Mesodermal cell (in vitro differentiated cells): ENCODE measurements around the gene TMEM163.

Experiments used
- H3K27ac ChIP-seq: 2 replicates; pipeline ENCODE4 v1.7.0; 2013; ENCODE audit warnings: mild to moderate bottlenecking, low read depth, low read length, moderate library complexity; ENCODE audit not compliant: severe bottlenecking
- H3K36me3 ChIP-seq: 2 replicates; pipeline ENCODE4 v1.7.1; 2013; ENCODE audit warnings: mild to moderate bottlenecking, low read length, moderate library complexity; ENCODE audit not compliant: control insufficient read depth, insufficient read depth
- H3K4me1 ChIP-seq: one replicate; pipeline ENCODE4 v1.7.1; 2013; ENCODE audit warnings: mild to moderate bottlenecking, low read length; ENCODE audit not compliant: insufficient read depth, control insufficient read depth, poor library complexity, severe bottlenecking
- H3K4me3 ChIP-seq: 2 replicates; pipeline ENCODE4 v1.7.0; 2013; ENCODE audit warnings: low read length, control low read depth, mild to moderate bottlenecking; ENCODE audit not compliant: insufficient read depth, poor library complexity, severe bottlenecking; ENCODE audit errors: extremely low read depth
- H3K9me3 ChIP-seq: 2 replicates; pipeline ENCODE4 v1.7.1; 2013; ENCODE audit warnings: mild to moderate bottlenecking, low read length, moderate library complexity; ENCODE audit not compliant: control insufficient read depth
- WGBS, 2 experiments: methylation state at CpG; one replicate each; pipeline ENCODE4 v1.1.5; 2013; ENCODE audit warnings: missing lambda C conversion rate in 2 of 2; ENCODE audit not compliant: insufficient coverage in 2 of 2; 5-methylcytosine and 5-hydroxymethylcytosine counted together

TMEM163 gene

GRCh38 chr2:134421556-134422328 lies 297.1 kb downstream of the TMEM163 start:
- Histone ChIP-seq H3K27ac (no peak overlapping the region), H3K4me1 (peaks cover 6% of the 10 kb centered on the region), H3K4me3 (no peak overlapping the region)

GRCh38 chr2:134420920-134421319 lies 297.9 kb downstream of the TMEM163 start:
- Histone ChIP-seq H3K36me3 (peaks cover 5% of the 10 kb centered on the region), H3K4me3 (no peak overlapping the region), H3K9me3 (no peaks in the 10 kb centered on the region), H3K27ac (no peak overlapping the region), H3K4me1 (peaks cover under 1% of the 10 kb centered on the region)
- 91 to 100% methylated on average over 1 to 2 of the region's 3 CpGs for WGBS, 2 experiments

More at GRCh38 chr2:134421556-134422328, 297.1 kb downstream of the TMEM163 start:
- 92 to 94% methylated on average over 5 to 7 of the region's 7 CpGs for WGBS, 2 experiments
- no peaks in the 10 kb centered on the region for H3K9me3 ChIP-seq
- H3K36me3 ChIP-seq, result peaks cover 5% of the 10 kb centered on the region

GRCh38 chr2:134420259-134420658 lies 298.5 kb downstream of the TMEM163 start:
- Histone ChIP-seq H3K36me3 (peaks cover 5% of the 10 kb centered on the region), H3K4me3 (no peak overlapping the region), H3K9me3 (no peaks in the 10 kb centered on the region), H3K27ac (no peak overlapping the region), H3K4me1 (no peaks in the 10 kb centered on the region)
- WGBS, 2 experiments, result 59 to 63% methylated on average over 7 of the region's 7 CpGs

GRCh38 chr2:134417968-134418582 lies 300.7 kb downstream of the TMEM163 start:
- H3K36me3 ChIP-seq, result peaks cover 9% of the 10 kb centered on the region
- no peaks in the 10 kb centered on the region for H3K9me3 ChIP-seq
- no peak overlapping the region for H3K4me3 ChIP-seq
- H3K4me1 ChIP-seq, result no peaks in the 10 kb centered on the region
- 76 to 86% methylated on average over 1 to 2 of the region's 5 CpGs for WGBS, 2 experiments
- H3K27ac ChIP-seq, result no peak overlapping the region

GRCh38 chr2:134416637-134417036 lies 302.2 kb downstream of the TMEM163 start:
- no peak overlapping the region for H3K27ac ChIP-seq
- WGBS, 2 experiments, result no CpG with 5 or more reads among the region's 1 CpG
- H3K4me3 ChIP-seq, result no peak overlapping the region
- H3K9me3 ChIP-seq, result no peaks in the 10 kb centered on the region
- peaks cover 9% of the 10 kb centered on the region for H3K36me3 ChIP-seq
- H3K4me1 ChIP-seq, result peaks cover 3% of the 10 kb centered on the region

GRCh38 chr2:134416018-134416417 lies 302.8 kb downstream of the TMEM163 start:
- peaks cover 9% of the 10 kb centered on the region for H3K36me3 ChIP-seq

GRCh38 chr2:134413912-134414311 lies 304.9 kb downstream of the TMEM163 start:
- no peak overlapping the region for H3K27ac ChIP-seq
- peaks cover 16% of the 10 kb centered on the region for H3K4me1 ChIP-seq
- no peaks in the 10 kb centered on the region for H3K9me3 ChIP-seq
- H3K4me3 ChIP-seq, result no peak overlapping the region
- WGBS, 2 experiments, result 91 to 95% methylated on average over 1 to 2 of the region's 2 CpGs
- H3K36me3 ChIP-seq, result peaks cover 9% of the 10 kb centered on the region

More at GRCh38 chr2:134416018-134416417, 302.8 kb downstream of the TMEM163 start:
- H3K4me1 ChIP-seq, result peaks cover 7% of the 10 kb centered on the region
- no peak overlapping the region for H3K27ac ChIP-seq
- H3K4me3 ChIP-seq, result no peak overlapping the region
- 100% methylated on average over 1 of the region's 2 CpGs; no CpG with 5 or more reads in 1 of the 2 experiments for WGBS, 2 experiments
- no peaks in the 10 kb centered on the region for H3K9me3 ChIP-seq

- H3K4me1 ChIP-seq, result peaks cover 16% of the 10 kb centered on the region
- no peak overlapping the region for H3K4me3 ChIP-seq
- WGBS, 2 experiments, result 88 to 100% methylated on average over 1 of the region's 1 CpG
- H3K36me3 ChIP-seq, result peaks cover 9% of the 10 kb centered on the region
- H3K27ac ChIP-seq, result no peak overlapping the region
- H3K9me3 ChIP-seq, result no peaks in the 10 kb centered on the region
These were observed 305.4 kb downstream of the TMEM163 start for GRCh38 chr2:134413430-134413829.

- 89 to 94% methylated on average over 3 to 4 of the region's 8 CpGs for WGBS, 2 experiments
- Histone ChIP-seq H3K36me3 (peaks cover 9% of the 10 kb centered on the region), H3K9me3 (no peaks in the 10 kb centered on the region), H3K4me3 (no peak overlapping the region), H3K27ac (peak overlapping the region; percentile 4), H3K4me1 (peaks cover 16% of the 10 kb centered on the region)
These were observed 306.2 kb downstream of the TMEM163 start for GRCh38 chr2:134412639-134412999.

GRCh38 chr2:134411828-134412638 lies 306.8 kb downstream of the TMEM163 start:
- Histone ChIP-seq H3K4me3 (no peak overlapping the region), H3K4me1 (peaks cover 16% of the 10 kb centered on the region), H3K27ac (peak overlapping the region; percentile 4), H3K9me3 (no peaks in the 10 kb centered on the region), H3K36me3 (peaks cover 9% of the 10 kb centered on the region)
- WGBS, 2 experiments, result 55 to 57% methylated on average over 5 of the region's 8 CpGs
